KMS-11 (cell line): ENCODE results near the gene DUOXA1.

Experiments
- H2AFZ ChIP-seq: fragments of 200-600 bp; sonication (generic); 2 replicates; pipeline ENCODE4 v1.6.1; 2016; ENCODE audit warnings: antibody characterized with exemption, mixed run types, low read depth
- H3K27ac ChIP-seq: fragments of 200-600 bp; sonication (generic); 2 replicates; pipeline ENCODE4 v1.6.1; 2016; ENCODE audit warnings: mild to moderate bottlenecking, mixed run types
- H3K27me3 ChIP-seq: fragments of 200-600 bp; sonication (generic); 2 replicates; pipeline ENCODE4 v1.6.1; 2017; ENCODE audit warnings: mild to moderate bottlenecking, low read depth, mixed run types, moderate library complexity; ENCODE audit not compliant: insufficient read depth
- H3K36me3 ChIP-seq: fragments of 200-600 bp; sonication (generic); 2 replicates; pipeline ENCODE4 v1.6.1; 2017; ENCODE audit warnings: mild to moderate bottlenecking, mixed run types; ENCODE audit not compliant: insufficient read depth
- H3K4me1 ChIP-seq: fragments of 200-600 bp; sonication (generic); 2 replicates; pipeline ENCODE4 v1.6.1; 2016; ENCODE audit warnings: mild to moderate bottlenecking, low read depth, mixed run types; ENCODE audit not compliant: poor library complexity, severe bottlenecking
- H3K4me2 ChIP-seq: fragments of 200-600 bp; sonication (generic); 2 replicates; pipeline ENCODE4 v1.7.0; 2016; ENCODE audit warnings: mild to moderate bottlenecking, mixed run types
- H3K4me3 ChIP-seq: fragments of 200-600 bp; sonication (generic); IDR thresholded peaks from 2 replicates; pipeline ENCODE4 v1.6.1; 2017; ENCODE audit warnings: low read depth, low read length, mixed read lengths; ENCODE audit not compliant: insufficient read depth
- H3K79me2 ChIP-seq: fragments of 200-600 bp; sonication (generic); 2 replicates; pipeline ENCODE4 v1.6.1; 2016; ENCODE audit warnings: low read depth, mixed run types; ENCODE audit not compliant: insufficient read depth
- H3K9ac ChIP-seq: fragments of 200-600 bp; sonication (generic); 2 replicates; pipeline ENCODE4 v1.6.1; 2016; ENCODE audit warnings: mild to moderate bottlenecking, mixed run types
- H4K20me1 ChIP-seq: fragments of 200-600 bp; sonication (generic); 2 replicates; pipeline ENCODE4 v1.6.1; 2016; ENCODE audit warnings: mild to moderate bottlenecking, mixed run types; ENCODE audit not compliant: insufficient read depth
- CTCF ChIP-seq: fragments of 200-600 bp; sonication (generic); conservative IDR thresholded peaks from 2 replicates; pipeline ENCODE4 v1.6.1; 2017; ENCODE audit warnings: low read depth, mild to moderate bottlenecking, antibody characterized with exemption, low read length, moderate library complexity, mixed read lengths

The DUOXA1 gene

DNA sequence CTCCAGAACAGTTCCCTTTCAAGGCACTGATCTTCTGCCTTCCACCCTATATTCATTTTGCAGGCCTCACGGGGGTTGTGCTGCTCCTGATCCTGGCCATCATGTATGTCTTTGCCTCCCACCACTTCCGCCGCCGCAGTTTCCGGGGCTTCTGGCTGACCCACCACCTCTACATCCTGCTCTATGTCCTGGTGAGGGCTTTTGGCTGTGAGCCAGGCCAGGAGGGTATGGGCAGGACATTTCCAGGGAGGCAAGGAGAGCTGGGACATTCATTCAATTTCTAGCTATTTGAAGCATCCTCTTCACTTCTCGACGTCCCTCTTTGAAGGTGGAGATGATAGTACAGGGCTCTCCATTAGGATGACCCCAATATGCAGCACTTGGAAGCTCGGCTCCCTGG lies 26.1 kb upstream of the DUOXA1 start:
- H3K79me2 ChIP-seq, result no peaks in the 10 kb centered on the region
- H3K4me1 ChIP-seq, result no peaks in the 10 kb centered on the region
- H3K27ac ChIP-seq, result no peak overlapping the region
- H2AFZ ChIP-seq, result no peak overlapping the region
- no peaks in the 10 kb centered on the region for H3K36me3 ChIP-seq
- no peak overlapping the region for H3K4me3 ChIP-seq
- H3K9ac ChIP-seq, result no peak overlapping the region
- H3K4me2 ChIP-seq, result no peak overlapping the region
- H4K20me1 ChIP-seq, result no peaks in the 10 kb centered on the region
- no peaks in the 10 kb centered on the region for H3K27me3 ChIP-seq
- TF ChIP-seq CTCF, result no peak

DNA sequence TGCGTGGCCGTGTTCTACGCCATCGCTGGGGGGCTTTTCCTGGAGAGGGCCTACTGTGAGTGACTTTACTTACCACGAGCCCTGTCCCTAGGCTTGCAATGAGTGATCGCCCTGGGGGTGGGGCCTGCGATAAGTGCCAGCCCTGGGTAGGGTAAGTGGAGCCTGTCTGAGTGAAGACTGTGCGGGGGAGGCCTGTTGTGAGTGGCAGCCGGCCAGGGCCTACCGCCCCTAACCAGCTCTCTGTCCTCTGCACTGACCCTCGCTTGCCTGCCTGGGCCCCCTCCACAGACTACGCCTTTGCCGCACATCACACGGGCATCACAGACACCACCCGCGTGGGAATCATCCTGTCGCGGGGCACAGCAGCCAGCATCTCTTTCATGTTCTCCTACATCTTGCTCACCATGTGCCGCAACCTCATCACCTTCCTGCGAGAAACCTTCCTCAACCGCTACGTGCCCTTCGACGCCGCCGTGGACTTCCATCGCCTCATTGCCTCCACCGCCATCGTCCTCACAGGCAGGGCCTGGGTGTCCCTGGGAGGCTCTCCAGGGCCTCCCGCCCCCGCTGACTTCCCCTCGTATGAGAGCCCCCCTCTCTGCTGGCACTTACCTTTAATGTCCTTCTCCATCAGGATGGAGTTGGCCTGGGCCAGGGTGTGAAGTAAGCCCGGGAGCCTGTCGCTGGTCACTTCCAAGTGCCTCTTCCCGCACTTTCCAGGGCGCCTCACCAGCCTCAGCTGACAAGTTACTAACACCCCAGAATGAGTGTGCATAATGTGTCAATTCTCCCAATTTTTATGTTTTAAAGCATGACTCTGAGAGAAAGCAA lies 22.5 kb upstream of the DUOXA1 start:
- no peak overlapping the region for H3K4me3 ChIP-seq
- no peaks in the 10 kb centered on the region for H3K36me3 ChIP-seq
- no peaks in the 10 kb centered on the region for H3K27me3 ChIP-seq
- H3K27ac ChIP-seq, result no peak overlapping the region
- H3K4me1 ChIP-seq, result no peaks in the 10 kb centered on the region
- TF ChIP-seq CTCF, result no peak
- H3K4me2 ChIP-seq, result no peak overlapping the region
- H4K20me1 ChIP-seq, result no peaks in the 10 kb centered on the region
- H2AFZ ChIP-seq, result no peak overlapping the region
- H3K9ac ChIP-seq, result no peak overlapping the region
- H3K79me2 ChIP-seq, result no peaks in the 10 kb centered on the region

DNA sequence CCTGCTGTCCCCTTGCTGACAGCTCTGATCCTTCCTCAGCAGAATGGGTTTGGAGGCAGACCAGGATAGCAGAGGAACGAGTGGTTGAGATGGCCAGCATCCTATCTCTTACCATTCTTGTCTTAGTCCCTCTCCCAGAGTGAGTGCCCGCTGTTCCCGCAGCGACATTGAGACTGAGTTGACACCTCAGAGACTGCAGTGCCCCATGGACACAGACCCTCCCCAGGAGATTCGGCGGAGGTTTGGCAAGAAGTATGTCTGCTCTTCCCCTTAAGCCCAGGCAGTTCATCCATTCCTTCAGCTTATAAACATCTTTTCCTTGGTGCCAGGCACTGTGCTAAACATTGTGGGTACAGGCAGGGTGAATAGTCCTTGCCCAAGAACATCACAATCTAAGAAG lies 21.3 kb upstream of the DUOXA1 start:
- H3K4me2 ChIP-seq, result no peak overlapping the region
- H3K9ac ChIP-seq, result no peak overlapping the region
- H3K4me3 ChIP-seq, result no peak overlapping the region
- no peak for TF ChIP-seq CTCF
- no peaks in the 10 kb centered on the region for H3K27me3 ChIP-seq
- no peak overlapping the region for H3K27ac ChIP-seq
- no peak overlapping the region for H2AFZ ChIP-seq
- no peaks in the 10 kb centered on the region for H3K36me3 ChIP-seq
- no peaks in the 10 kb centered on the region for H3K4me1 ChIP-seq
- H3K79me2 ChIP-seq, result no peaks in the 10 kb centered on the region
- no peaks in the 10 kb centered on the region for H4K20me1 ChIP-seq

DNA sequence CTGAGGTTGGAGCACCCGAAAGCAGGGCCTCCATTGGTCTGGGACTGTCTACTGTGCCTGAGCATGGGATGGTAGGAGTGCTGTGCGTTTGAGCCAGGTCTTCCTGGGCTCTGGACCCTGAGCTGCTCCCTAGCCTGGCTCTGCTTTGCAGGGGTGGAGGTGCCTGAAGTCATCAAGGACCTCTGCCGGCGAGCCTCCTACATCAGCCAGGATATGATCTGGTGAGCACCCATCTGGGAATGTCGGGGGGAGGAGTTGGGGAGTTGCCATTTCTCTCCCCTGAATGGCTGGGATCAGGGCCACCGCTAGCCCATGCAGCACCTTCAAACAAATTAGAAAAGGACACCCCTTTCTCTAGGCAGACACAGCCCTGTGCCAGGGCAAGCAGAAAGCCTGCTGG lies 20.8 kb upstream of the DUOXA1 start:
- H3K4me2 ChIP-seq, result no peak overlapping the region
- no peak overlapping the region for H3K9ac ChIP-seq
- H3K36me3 ChIP-seq, result no peaks in the 10 kb centered on the region
- H3K27me3 ChIP-seq, result no peaks in the 10 kb centered on the region
- no peaks in the 10 kb centered on the region for H4K20me1 ChIP-seq
- no peaks in the 10 kb centered on the region for H3K4me1 ChIP-seq
- H3K79me2 ChIP-seq, result no peaks in the 10 kb centered on the region
- no peak overlapping the region for H3K4me3 ChIP-seq
- no peak overlapping the region for H2AFZ ChIP-seq
- TF ChIP-seq CTCF, result no peak
- no peak overlapping the region for H3K27ac ChIP-seq
